Prostate gland (tissue), 2 donors: Measurements from ENCODE around the gene HMGB3.

Experiments
- CTCF ChIP-seq, 4 experiments: fragments of 200-600 bp in 2 of 4; fragments of 450-650 bp in 2 of 4; sonication (generic) in 2 of 4; IDR thresholded peaks; 1 replicate in 3 of 4; 2 replicates in 1 of 4; pipeline ENCODE4 v1.5.1; 2016 to 2019; ENCODE audit warnings: antibody characterized with exemption in 4 of 4, mild to moderate bottlenecking in 2 of 4, moderate library complexity in 2 of 4
- POLR2A ChIP-seq: fragments of 450-650 bp; IDR thresholded peaks from one replicate; pipeline ENCODE4 v1.6.1; 2016; ENCODE audit warnings: antibody characterized with exemption, mild to moderate bottlenecking
- POLR2AphosphoS5 ChIP-seq: sonication (generic); formaldehyde crosslinking; IDR thresholded peaks from one replicate; pipeline ENCODE4 v1.6.1; 2017; ENCODE audit warnings: antibody characterized with exemption

- TF ChIP-seq CTCF (IDR thresholded peaks at IDR 0.05) (no peak), POLR2A (no peak), POLR2AphosphoS5 (no peak)
Observed at GRCh38 chrX:150942942-150943594, 40.1 kb upstream of the HMGB3 start.
